HG03342 (cell line): Measurements from ENCODE around the gene AVPR2.

Experiments used
- ATAC-seq: cut with Tn5 transposase; IDR thresholded peaks from one replicate; pipeline ENCODE4 v1.9.1; 2021; ENCODE audit warnings: mild to moderate bottlenecking, moderate library complexity; ENCODE audit not compliant: unreplicated experiment

Gene AVPR2

GRCh38 chrX:153903991-153904957 lies at the start of gene AVPR2:
Gene AVPR2 (plus strand): TSS chrX:153904673. CDS start chrX:153905146, 473 bp downstream.
- no peak for ATAC-seq

- no peak for ATAC-seq
Observed at GRCh38 chrX:153854702-153855101, 49.8 kb upstream of the AVPR2 start.

GRCh38 chrX:153857348-153857903 lies 47.0 kb upstream of the AVPR2 start:
- no peak for ATAC-seq

GRCh38 chrX:153861151-153861550 lies 43.3 kb upstream of the AVPR2 start:
- no peak for ATAC-seq

GRCh38 chrX:153861733-153862310 lies 42.7 kb upstream of the AVPR2 start:
- no peak for ATAC-seq

- ATAC-seq: no peak
Observed at GRCh38 chrX:153862369-153863250, 41.9 kb upstream of the AVPR2 start.

- no peak for ATAC-seq
Observed at GRCh38 chrX:153863251-153863991, 41.1 kb upstream of the AVPR2 start.

- no peak for ATAC-seq
Observed at GRCh38 chrX:153864101-153864500, 40.4 kb upstream of the AVPR2 start.

GRCh38 chrX:153864561-153865320 lies 39.7 kb upstream of the AVPR2 start:
- no peak for ATAC-seq

GRCh38 chrX:153865321-153865580 lies 39.2 kb upstream of the AVPR2 start:
- ATAC-seq: no peak

- no peak for ATAC-seq
Observed at GRCh38 chrX:153865685-153866084, 38.8 kb upstream of the AVPR2 start.

- no peak for ATAC-seq
Observed at GRCh38 chrX:153866302-153867019, 38.0 kb upstream of the AVPR2 start.

- ATAC-seq: no peak
Observed at GRCh38 chrX:153867139-153867538, 37.3 kb upstream of the AVPR2 start.

GRCh38 chrX:153867671-153868070 lies 36.8 kb upstream of the AVPR2 start:
- ATAC-seq: no peak

- no peak for ATAC-seq
Observed at GRCh38 chrX:153868576-153869472, 35.6 kb upstream of the AVPR2 start.

- no peak for ATAC-seq
Observed at GRCh38 chrX:153869473-153870287, 34.8 kb upstream of the AVPR2 start.

- no peak for ATAC-seq
Observed at GRCh38 chrX:153870288-153870690, 34.2 kb upstream of the AVPR2 start.
